NCI-H2029 treated with DMSO at 0.1 percent for 48 hours (cell line): ENCODE measurements around the gene SLC35A4.

ENCODE experiments used
- DNase-seq: peaks from one replicate; lab custom pipeline; 2025; lab: John Stamatoyannopoulos, UW

The SLC35A4 gene, protein sequence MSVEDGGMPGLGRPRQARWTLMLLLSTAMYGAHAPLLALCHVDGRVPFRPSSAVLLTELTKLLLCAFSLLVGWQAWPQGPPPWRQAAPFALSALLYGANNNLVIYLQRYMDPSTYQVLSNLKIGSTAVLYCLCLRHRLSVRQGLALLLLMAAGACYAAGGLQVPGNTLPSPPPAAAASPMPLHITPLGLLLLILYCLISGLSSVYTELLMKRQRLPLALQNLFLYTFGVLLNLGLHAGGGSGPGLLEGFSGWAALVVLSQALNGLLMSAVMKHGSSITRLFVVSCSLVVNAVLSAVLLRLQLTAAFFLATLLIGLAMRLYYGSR

GRCh38 chr5:140564196-140565023 is at the start of gene SLC35A4, which contains the start of gene APBB3:
Gene SLC35A4, plus strand, starts transcription at chr5:140564828. Its CDS starts 2,342 bp downstream, at chr5:140567170.
Gene APBB3, minus strand, starts transcription at chr5:140564598. Its CDS starts 353 bp downstream, at chr5:140564245.
- peak; percentile 83 for DNase-seq

DNA sequence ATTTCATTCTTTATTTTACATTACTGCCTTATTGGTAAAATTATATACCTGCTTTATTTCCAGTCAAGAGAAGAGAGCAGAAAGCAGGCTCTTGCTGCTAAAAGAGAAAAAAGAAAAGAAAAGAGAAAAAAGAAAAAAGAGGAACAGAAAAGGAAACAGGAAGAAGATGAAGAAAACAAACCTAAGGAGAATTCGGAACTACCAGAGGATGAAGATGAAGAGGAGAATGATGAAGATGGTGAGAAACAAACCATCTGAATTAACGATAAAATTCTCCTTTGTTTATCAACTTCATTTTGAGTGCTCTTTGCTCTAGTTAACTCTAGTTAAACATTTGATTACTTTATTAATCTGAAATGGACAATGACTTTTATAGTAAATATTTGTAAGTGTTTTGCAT is 40.6 kb upstream of the SLC35A4 start:
- no peak for DNase-seq

GRCh38 chr5:140540227-140540626 is 24.4 kb upstream of the SLC35A4 start:
- DNase-seq: no peak

- no peak for DNase-seq
Measured at GRCh38 chr5:140542972-140543371, 21.7 kb upstream of the SLC35A4 start.

GRCh38 chr5:140544986-140545385 is 19.6 kb upstream of the SLC35A4 start:
- no peak for DNase-seq

DNA sequence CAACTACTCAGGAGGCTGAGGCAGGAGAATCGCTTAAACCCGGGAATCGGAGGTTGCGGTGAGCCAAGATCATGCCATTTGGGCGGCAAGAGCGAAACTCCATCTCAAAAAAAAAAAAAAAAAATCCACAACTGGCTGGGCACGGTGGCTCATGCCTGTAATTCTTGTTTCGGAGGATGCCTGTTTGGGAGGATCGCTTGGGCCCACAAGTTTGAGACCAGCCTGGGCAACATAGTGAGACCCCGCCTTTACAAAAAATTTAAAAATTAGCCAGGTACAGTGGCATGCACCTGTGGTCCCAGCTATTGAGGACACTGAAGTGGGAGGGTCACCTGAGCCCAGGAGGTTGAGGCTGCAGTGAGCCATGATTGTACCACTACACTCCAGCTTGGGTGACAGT is 19.0 kb upstream of the SLC35A4 start:
- no peak for DNase-seq

DNA sequence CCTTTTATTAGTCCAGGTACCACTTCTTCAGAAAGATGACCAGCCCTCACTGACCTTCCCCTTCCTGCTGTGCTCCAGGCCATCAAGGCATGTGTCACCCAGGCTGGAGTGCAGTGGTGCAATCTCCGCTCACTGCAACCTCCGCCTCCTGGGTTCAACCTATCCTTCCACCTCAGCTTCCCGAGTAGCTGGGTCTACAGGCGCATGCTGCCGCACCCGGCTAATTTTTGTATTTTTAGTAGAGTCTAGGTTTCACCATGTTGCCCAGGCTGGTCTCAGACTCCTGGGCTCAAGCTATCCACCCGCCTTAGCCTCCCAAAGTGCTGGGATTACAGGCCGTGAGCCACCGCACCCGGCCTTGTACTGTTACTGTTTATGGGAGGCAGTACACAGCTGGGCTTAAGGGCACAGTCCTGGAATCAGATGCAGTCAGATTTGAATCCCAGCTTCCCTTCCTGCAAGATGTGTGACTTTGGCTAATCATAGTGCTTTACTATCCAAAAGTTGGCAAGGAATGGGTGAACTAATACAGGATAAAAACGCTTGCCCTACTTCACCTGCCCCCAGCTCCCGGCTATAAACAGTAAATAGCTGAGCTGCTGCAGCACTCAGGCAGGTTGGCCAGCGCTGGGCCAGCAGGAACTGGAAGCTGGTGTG is 17.6 kb upstream of the SLC35A4 start:
- DNase-seq: no peak

DNA sequence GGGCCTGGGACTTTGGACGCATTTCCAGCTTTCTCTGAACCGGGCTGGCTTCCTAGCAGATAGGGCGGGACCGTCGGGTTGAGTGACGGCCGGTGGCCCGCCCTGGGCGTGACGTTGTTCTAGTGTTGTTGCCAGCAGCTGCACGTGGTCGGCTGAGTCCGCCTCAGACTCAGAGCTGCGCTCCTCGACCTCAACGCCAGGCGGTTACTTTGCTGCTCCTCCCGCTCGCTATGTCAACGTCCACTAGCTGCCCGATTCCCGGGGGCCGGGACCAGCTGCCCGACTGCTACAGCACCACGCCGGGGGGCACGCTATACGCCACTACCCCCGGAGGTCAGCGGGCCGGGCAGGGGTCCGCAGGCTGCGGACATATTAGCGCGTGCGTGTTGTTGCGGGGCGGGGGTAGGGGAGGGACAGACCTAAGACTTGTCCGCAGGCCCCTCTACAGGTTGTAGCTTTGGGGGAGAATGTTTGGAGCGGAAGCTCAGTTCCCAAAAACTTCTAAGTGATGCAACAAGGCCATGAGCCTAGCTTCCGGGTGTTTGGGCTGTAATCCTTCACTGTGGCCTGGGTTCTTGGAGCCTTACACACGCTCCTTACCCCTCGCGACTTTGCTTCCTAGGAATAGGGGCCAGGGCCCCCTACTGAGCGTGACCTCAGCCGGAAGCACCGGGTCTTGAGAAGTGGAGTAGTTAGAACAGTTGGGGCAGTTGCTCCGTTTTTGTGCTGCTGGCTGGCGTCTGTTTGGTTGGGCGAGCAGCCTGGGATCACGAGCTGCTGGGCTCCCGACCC is 16.9 kb upstream of the SLC35A4 start, which contains the start of gene EIF4EBP3:
Gene EIF4EBP3 (plus strand): TSS at position 155 of the 792 bp plus-strand sequence. CDS start 76 bp downstream, at position 231.
- DNase-seq: peak; percentile 85

DNA sequence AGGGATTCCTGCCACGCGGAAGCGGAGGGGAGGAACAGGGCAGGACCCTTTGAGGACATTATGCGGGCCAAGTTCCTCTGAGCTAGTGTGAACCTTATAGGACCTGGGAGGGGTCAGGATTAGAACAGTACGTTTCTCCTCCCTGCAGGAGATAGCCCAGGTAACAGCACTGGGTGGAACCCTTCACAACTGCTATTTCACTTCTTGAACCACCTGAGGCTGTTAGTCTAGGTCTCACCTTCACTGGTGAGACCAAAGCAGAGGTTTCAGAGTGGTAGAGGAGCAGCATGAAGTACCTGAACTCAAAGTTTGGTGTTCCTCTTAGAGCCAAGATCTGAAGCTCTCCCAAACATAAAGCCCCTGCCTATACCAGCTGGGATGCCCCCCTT is 16.3 kb upstream of the SLC35A4 start:
- no peak for DNase-seq

DNA sequence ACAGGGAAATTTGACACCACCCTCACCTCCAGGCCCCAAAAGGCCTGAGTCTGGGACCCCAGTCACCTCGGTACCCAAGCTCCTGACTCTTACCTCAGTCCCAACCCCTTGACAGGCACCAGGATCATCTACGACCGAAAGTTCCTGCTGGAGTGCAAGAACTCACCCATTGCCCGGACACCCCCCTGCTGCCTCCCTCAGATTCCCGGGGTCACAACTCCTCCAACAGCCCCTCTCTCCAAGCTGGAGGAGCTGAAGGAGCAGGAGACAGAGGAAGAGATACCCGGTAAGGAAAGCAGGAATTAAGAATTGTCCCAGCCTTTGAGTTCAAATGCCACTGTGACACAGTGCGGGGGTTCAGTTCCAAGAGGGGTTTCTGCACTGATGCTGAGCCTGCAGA is 15.8 kb upstream of the SLC35A4 start:
- no peak for DNase-seq

DNA sequence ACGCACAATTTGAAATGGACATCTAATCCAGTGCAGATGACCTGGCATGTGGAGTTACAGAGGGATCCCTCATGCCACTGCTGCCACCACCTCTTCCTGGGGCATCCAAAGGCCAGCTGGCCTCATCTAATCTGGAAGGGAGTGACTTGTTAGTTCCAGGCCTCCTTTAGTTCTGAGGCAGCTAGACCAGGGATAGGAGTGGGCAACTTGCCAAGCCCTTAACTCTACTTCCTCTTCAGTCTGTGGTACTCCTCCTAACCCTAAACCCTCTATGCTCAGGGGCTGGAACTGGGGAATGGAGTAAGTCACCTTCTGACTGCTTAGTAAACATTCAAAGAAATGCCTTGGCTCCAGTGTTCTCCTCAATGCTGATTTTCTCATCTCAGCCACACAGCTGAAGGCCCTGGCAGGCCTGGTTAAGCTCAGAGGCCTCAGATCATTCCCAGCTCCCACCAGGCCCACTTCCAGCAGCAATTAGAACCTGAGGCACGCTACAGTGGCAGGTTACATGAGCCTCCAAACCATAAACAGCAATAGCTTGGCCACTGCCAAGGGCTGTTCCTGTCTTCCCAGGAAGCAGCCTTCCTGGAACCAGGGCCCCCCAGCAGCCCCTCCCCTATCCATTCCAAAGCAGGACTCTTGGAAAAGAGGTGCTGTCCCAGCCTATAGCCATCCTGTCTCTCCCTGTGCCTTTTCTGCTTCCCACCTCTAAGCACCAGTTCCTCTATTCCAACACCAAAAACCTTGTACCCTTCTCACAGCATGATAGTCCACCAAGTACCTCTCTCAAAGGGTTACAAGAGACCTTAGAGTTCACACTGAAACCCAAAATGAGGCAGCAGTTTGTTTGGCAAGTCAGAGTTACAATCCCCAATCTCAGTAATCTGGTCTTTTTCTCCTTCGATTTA is 15.1 kb upstream of the SLC35A4 start:
- peak; percentile 60 for DNase-seq

- no peak for DNase-seq
Measured at GRCh38 chr5:140550147-140551079, 14.2 kb upstream of the SLC35A4 start.

GRCh38 chr5:140551872-140552271 is 12.8 kb upstream of the SLC35A4 start:
- no peak for DNase-seq

- DNase-seq: no peak
Measured at GRCh38 chr5:140553657-140554056, 11.0 kb upstream of the SLC35A4 start.

DNA sequence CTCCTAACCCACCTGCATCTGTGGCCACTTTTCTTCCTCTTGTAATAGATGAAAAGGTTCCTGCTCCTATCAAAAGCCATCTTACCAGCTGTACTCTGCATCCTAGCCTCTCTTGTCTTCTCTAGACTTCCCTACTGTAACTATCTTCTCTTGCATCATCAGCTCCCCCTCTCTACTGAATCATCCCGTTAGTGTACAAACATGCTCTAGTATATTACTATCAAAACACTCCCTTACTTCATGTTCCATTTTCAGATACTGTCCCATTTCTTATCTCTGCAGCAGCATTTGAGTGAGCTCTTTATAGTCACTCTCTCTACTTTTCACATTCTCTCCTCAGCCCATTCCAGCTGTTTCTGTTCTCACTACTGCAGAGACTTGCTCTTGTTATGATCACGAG is 10.2 kb upstream of the SLC35A4 start:
- DNase-seq: no peak

- DNase-seq: no peak
Measured at GRCh38 chr5:140555747-140556312, 8.8 kb upstream of the SLC35A4 start.

GRCh38 chr5:140556438-140556837 is 8.2 kb upstream of the SLC35A4 start:
- no peak for DNase-seq

- peak; percentile 59 for DNase-seq
Measured at GRCh38 chr5:140557136-140557805, 7.4 kb upstream of the SLC35A4 start, which contains the start of gene SRA1. Gene SRA1, minus strand, starts transcription at chr5:140557473. Its CDS starts 21 bp downstream, at chr5:140557452.
